GM23338 (cell line): ENCODE data around the gene FBRSL1. TPM values are rescaled to one million over a fixed set of nuclear protein-coding genes. Genes with fewer than 3 reads are reported as not detected.

Experiments used
- ATAC-seq: fragments of 200-7000 bp; cut with Tn5 transposase; 3 replicates; pipeline ENCODE4 v1.9.1; 2020
- DNase-seq: peaks from one replicate; pipeline ENCODE4 v3.0.0-alpha.2; 2015; ENCODE audit warnings: low spot score
- H2AFZ ChIP-seq: fragments of 200-600 bp; sonication (generic); 2 replicates; pipeline ENCODE4 v1.8.0; 2016; ENCODE audit warnings: antibody characterized with exemption, mild to moderate bottlenecking, moderate library complexity
- H3F3A ChIP-seq: fragments of 200-600 bp; sonication (generic); replicated peaks from 2 replicates; pipeline ENCODE4 v1.8.0; 2017; ENCODE audit warnings: antibody characterized with exemption, mixed run types, low read depth
- H3K27ac ChIP-seq: fragments of 200-600 bp; sonication (generic); 2 replicates; pipeline ENCODE4 v1.6.1; 2016; ENCODE audit warnings: low read depth
- H3K27me3 ChIP-seq: fragments of 200-600 bp; sonication (generic); 2 replicates; pipeline ENCODE4 v1.8.0; 2016; ENCODE audit warnings: mild to moderate bottlenecking, mixed run types, moderate library complexity; ENCODE audit not compliant: insufficient read depth
- H3K36me3 ChIP-seq: fragments of 200-600 bp; sonication (generic); 2 replicates; pipeline ENCODE4 v1.8.0; 2016; ENCODE audit warnings: mild to moderate bottlenecking; ENCODE audit not compliant: insufficient read depth
- H3K4me1 ChIP-seq: fragments of 200-600 bp; sonication (generic); 2 replicates; pipeline ENCODE4 v1.8.0; 2016; ENCODE audit warnings: mild to moderate bottlenecking, moderate library complexity; ENCODE audit not compliant: insufficient read depth
- H3K4me2 ChIP-seq: fragments of 200-600 bp; sonication (generic); 2 replicates; pipeline ENCODE4 v1.7.1; 2017; ENCODE audit warnings: mixed run types
- H3K4me3 ChIP-seq: fragments of 200-600 bp; sonication (generic); 2 replicates; pipeline ENCODE4 v1.6.1; 2016; ENCODE audit warnings: mixed run types
- H3K79me2 ChIP-seq: fragments of 200-600 bp; sonication (generic); replicated peaks from 2 replicates; pipeline ENCODE4 v1.8.0; 2017; ENCODE audit warnings: mild to moderate bottlenecking; ENCODE audit not compliant: insufficient read depth
- H3K9me2 ChIP-seq: fragments of 200-600 bp; sonication (generic); 2 replicates; pipeline ENCODE4 v1.8.0; 2017; ENCODE audit not compliant: insufficient read depth
- H4K20me1 ChIP-seq: fragments of 200-600 bp; sonication (generic); replicated peaks from 2 replicates; pipeline ENCODE4 v1.8.0; 2017; ENCODE audit warnings: mild to moderate bottlenecking; ENCODE audit not compliant: insufficient read depth
- H3K27ac Mint-ChIP-seq: 2 replicates; pipeline ENCODE4 v1.8.0; 2020; ENCODE audit warnings: inconsistent platforms, mild to moderate bottlenecking, moderate library complexity, mixed read lengths
- H3K27me3 Mint-ChIP-seq: 3 replicates; pipeline ENCODE4 v1.8.0; 2022; ENCODE audit warnings: low read depth, mild to moderate bottlenecking, moderate library complexity, mixed read lengths, inconsistent platforms; ENCODE audit not compliant: insufficient read depth, poor library complexity
- H3K36me3 Mint-ChIP-seq: 3 replicates; pipeline ENCODE4 v1.8.0; 2021; ENCODE audit warnings: low read depth, mild to moderate bottlenecking, inconsistent platforms, moderate library complexity, mixed read lengths
- H3K4me1 Mint-ChIP-seq: 3 replicates; pipeline ENCODE4 v1.8.0; 2020; ENCODE audit warnings: mild to moderate bottlenecking, inconsistent platforms, mixed read lengths
- H3K4me3 Mint-ChIP-seq: 3 replicates; pipeline ENCODE4 v1.8.0; 2021; ENCODE audit warnings: moderate library complexity, mild to moderate bottlenecking, inconsistent platforms, mixed read lengths
- H3K9me3 Mint-ChIP-seq: 3 replicates; pipeline ENCODE4 v1.8.0; 2020; ENCODE audit warnings: moderate library complexity, mild to moderate bottlenecking, inconsistent platforms, mixed read lengths
- CREB1 ChIP-seq: fragments of 250-450 bp; sonication (Bioruptor Pico); IDR thresholded peaks from 2 replicates; pipeline ENCODE4 v1.5.0; 2020; ENCODE audit warnings: low read depth, mild to moderate bottlenecking, moderate library complexity
- EZH2 ChIP-seq: fragments of 200-600 bp; sonication (generic); IDR thresholded peaks from one replicate; pipeline ENCODE4 v1.8.0; 2017; ENCODE audit warnings: antibody characterized with exemption, mild to moderate bottlenecking, low read depth; ENCODE audit not compliant: unreplicated experiment
- EZH2phosphoT487 ChIP-seq: fragments of 200-600 bp; sonication (generic); IDR thresholded peaks from one replicate; pipeline ENCODE4 v1.8.1; 2018; ENCODE audit warnings: antibody characterized with exemption; ENCODE audit not compliant: unreplicated experiment
- JUNB ChIP-seq: IDR thresholded peaks from one replicate; pipeline ENCODE4 v1.6.1; 2016; ENCODE audit warnings: antibody characterized with exemption; ENCODE audit not compliant: unreplicated experiment
- NANOG ChIP-seq: IDR thresholded peaks from 2 replicates; pipeline ENCODE4 v1.6.1; 2016; ENCODE audit warnings: antibody characterized with exemption, borderline replicate concordance
- ZNF331 ChIP-seq: fragments of 250-450 bp; sonication (Bioruptor Pico); IDR thresholded peaks from 2 replicates; pipeline ENCODE4 v1.5.0; 2020; ENCODE audit warnings: low read depth, mild to moderate bottlenecking, moderate library complexity
- polyA plus RNA-seq: library from polyadenylated mRNA; unstranded; fragments of >200 nt; fragmentation: Nextera tagmentation; extraction: Ambion mirVana; gene quantifications from 2 replicates; pipeline ENCODE4 v1.2.1, GENCODE V29; 2016
- total RNA-seq: library from RNA; depleted of rRNA; stranded (reverse); fragments of >200 nt; shearing (Covaris generic); gene quantifications from 2 replicates; pipeline ENCODE4 v1.2.3, GENCODE V29; 2014
- TF ChIP-seq, protein P1 (sequence below): IDR thresholded peaks from 2 replicates; pipeline ENCODE4 v1.6.1; 2016; ENCODE audit warnings: antibody characterized with exemption
- TF ChIP-seq, protein P2 (sequence below): IDR thresholded peaks from one replicate; pipeline ENCODE4 v1.6.1; 2018; ENCODE audit warnings: antibody characterized with exemption; ENCODE audit not compliant: unreplicated experiment
- TF ChIP-seq, protein P3 (sequence below): fragments of 250-450 bp; sonication (Bioruptor Pico); IDR thresholded peaks from 2 replicates; pipeline ENCODE4 v1.5.0; 2020; ENCODE audit warnings: mild to moderate bottlenecking, moderate library complexity

FBRSL1 gene
- total and polyA plus RNA-seq, 2 experiments from 2014 or later, result 37.8 to 89.8 TPM

DNA sequence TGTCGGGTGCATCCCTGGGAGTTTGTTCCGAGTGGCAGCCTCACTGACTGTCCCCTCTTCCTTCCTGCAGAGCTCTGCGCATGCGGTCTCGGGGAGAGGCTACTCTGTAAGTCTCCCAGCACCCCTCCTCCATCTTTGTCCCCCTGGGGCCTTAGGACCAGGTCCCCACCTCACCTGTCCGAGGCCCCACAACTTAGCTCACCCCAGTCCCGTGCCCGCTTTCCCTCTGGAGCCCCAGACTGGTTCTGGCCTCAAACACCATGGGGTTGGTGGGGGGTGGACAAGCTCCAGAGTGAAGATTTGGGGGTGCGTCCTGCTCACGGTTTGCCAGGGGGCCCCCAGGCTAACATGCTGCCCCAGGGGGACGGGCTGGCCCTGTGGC, 37.9 kb downstream of the FBRSL1 start:
- TF ChIP-seq CREB1 (CRISPR knock-in tag), result no peak
- no peak for TF ChIP-seq ZNF331 (CRISPR knock-in tag)
- TF ChIP-seq, protein P1, sequence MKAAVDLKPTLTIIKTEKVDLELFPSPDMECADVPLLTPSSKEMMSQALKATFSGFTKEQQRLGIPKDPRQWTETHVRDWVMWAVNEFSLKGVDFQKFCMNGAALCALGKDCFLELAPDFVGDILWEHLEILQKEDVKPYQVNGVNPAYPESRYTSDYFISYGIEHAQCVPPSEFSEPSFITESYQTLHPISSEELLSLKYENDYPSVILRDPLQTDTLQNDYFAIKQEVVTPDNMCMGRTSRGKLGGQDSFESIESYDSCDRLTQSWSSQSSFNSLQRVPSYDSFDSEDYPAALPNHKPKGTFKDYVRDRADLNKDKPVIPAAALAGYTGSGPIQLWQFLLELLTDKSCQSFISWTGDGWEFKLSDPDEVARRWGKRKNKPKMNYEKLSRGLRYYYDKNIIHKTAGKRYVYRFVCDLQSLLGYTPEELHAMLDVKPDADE, result no peak
- no peak for TF ChIP-seq NANOG
- TF ChIP-seq, protein P2, sequence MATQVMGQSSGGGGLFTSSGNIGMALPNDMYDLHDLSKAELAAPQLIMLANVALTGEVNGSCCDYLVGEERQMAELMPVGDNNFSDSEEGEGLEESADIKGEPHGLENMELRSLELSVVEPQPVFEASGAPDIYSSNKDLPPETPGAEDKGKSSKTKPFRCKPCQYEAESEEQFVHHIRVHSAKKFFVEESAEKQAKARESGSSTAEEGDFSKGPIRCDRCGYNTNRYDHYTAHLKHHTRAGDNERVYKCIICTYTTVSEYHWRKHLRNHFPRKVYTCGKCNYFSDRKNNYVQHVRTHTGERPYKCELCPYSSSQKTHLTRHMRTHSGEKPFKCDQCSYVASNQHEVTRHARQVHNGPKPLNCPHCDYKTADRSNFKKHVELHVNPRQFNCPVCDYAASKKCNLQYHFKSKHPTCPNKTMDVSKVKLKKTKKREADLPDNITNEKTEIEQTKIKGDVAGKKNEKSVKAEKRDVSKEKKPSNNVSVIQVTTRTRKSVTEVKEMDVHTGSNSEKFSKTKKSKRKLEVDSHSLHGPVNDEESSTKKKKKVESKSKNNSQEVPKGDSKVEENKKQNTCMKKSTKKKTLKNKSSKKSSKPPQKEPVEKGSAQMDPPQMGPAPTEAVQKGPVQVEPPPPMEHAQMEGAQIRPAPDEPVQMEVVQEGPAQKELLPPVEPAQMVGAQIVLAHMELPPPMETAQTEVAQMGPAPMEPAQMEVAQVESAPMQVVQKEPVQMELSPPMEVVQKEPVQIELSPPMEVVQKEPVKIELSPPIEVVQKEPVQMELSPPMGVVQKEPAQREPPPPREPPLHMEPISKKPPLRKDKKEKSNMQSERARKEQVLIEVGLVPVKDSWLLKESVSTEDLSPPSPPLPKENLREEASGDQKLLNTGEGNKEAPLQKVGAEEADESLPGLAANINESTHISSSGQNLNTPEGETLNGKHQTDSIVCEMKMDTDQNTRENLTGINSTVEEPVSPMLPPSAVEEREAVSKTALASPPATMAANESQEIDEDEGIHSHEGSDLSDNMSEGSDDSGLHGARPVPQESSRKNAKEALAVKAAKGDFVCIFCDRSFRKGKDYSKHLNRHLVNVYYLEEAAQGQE, result no peak
- TF ChIP-seq, protein P3, sequence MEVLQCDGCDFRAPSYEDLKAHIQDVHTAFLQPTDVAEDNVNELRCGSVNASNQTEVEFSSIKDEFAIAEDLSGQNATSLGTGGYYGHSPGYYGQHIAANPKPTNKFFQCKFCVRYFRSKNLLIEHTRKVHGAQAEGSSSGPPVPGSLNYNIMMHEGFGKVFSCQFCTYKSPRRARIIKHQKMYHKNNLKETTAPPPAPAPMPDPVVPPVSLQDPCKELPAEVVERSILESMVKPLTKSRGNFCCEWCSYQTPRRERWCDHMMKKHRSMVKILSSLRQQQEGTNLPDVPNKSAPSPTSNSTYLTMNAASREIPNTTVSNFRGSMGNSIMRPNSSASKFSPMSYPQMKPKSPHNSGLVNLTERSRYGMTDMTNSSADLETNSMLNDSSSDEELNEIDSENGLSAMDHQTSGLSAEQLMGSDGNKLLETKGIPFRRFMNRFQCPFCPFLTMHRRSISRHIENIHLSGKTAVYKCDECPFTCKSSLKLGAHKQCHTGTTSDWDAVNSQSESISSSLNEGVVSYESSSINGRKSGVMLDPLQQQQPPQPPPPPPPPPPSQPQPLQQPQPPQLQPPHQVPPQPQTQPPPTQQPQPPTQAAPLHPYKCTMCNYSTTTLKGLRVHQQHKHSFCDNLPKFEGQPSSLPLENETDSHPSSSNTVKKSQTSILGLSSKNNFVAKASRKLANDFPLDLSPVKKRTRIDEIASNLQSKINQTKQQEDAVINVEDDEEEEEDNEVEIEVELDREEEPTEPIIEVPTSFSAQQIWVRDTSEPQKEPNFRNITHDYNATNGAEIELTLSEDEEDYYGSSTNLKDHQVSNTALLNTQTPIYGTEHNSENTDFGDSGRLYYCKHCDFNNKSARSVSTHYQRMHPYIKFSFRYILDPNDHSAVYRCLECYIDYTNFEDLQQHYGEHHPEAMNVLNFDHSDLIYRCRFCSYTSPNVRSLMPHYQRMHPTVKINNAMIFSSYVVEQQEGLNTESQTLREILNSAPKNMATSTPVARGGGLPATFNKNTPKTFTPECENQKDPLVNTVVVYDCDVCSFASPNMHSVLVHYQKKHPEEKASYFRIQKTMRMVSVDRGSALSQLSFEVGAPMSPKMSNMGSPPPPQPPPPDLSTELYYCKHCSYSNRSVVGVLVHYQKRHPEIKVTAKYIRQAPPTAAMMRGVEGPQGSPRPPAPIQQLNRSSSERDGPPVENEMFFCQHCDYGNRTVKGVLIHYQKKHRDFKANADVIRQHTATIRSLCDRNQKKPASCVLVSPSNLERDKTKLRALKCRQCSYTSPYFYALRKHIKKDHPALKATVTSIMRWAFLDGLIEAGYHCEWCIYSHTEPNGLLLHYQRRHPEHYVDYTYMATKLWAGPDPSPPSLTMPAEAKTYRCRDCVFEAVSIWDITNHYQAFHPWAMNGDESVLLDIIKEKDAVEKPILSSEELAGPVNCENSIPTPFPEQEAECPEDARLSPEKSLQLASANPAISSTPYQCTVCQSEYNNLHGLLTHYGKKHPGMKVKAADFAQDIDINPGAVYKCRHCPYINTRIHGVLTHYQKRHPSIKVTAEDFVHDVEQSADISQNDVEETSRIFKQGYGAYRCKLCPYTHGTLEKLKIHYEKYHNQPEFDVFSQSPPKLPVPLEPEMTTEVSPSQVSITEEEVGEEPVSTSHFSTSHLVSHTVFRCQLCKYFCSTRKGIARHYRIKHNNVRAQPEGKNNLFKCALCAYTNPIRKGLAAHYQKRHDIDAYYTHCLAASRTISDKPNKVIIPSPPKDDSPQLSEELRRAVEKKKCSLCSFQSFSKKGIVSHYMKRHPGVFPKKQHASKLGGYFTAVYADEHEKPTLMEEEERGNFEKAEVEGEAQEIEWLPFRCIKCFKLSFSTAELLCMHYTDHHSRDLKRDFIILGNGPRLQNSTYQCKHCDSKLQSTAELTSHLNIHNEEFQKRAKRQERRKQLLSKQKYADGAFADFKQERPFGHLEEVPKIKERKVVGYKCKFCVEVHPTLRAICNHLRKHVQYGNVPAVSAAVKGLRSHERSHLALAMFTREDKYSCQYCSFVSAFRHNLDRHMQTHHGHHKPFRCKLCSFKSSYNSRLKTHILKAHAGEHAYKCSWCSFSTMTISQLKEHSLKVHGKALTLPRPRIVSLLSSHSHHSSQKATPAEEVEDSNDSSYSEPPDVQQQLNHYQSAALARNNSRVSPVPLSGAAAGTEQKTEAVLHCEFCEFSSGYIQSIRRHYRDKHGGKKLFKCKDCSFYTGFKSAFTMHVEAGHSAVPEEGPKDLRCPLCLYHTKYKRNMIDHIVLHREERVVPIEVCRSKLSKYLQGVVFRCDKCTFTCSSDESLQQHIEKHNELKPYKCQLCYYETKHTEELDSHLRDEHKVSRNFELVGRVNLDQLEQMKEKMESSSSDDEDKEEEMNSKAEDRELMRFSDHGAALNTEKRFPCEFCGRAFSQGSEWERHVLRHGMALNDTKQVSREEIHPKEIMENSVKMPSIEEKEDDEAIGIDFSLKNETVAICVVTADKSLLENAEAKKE, result no peak
- no peak for TF ChIP-seq EZH2phosphoT487
- no peak for TF ChIP-seq JUNB
- no peak for TF ChIP-seq EZH2
- peaks cover 28% of the 10 kb centered on the region for H3K27me3 Mint-ChIP-seq
- Histone ChIP-seq H3K27me3 (peaks cover 13% of the 10 kb centered on the region; the same call in 1 of the 2 replicates), H3K4me3 (no peak overlapping the region), H3F3A (no peaks in the 10 kb centered on the region), H3K4me2 (no peak overlapping the region), H4K20me1 (no peaks in the 10 kb centered on the region), H3K9me2 (no peaks in the 10 kb centered on the region), H3K4me1 (peaks cover 3% of the 10 kb centered on the region), H2AFZ (no peak overlapping the region), H3K79me2 (no peaks in the 10 kb centered on the region), H3K36me3 (no peaks in the 10 kb centered on the region), H3K27ac (no peak overlapping the region)
- ATAC-seq (no peak), DNase-seq (no peak)
- no peak overlapping the region for H3K27ac Mint-ChIP-seq
- H3K4me3 Mint-ChIP-seq, result no peak overlapping the region
- H3K9me3 Mint-ChIP-seq, result peaks cover 28% of the 10 kb centered on the region
- peaks cover 9% of the 10 kb centered on the region; the same call in 2 of the 3 replicates for H3K4me1 Mint-ChIP-seq
- H3K36me3 Mint-ChIP-seq, result peaks cover 21% of the 10 kb centered on the region
